ENCODE data around the gene C1GALT1. TPM values are rescaled to one million over a fixed set of nuclear protein-coding genes. Genes with fewer than 3 reads are reported as not detected.

Gene C1GALT1
- total RNA-seq, 1 experiment from 2014 or later, result 97.0 TPM

DNA sequence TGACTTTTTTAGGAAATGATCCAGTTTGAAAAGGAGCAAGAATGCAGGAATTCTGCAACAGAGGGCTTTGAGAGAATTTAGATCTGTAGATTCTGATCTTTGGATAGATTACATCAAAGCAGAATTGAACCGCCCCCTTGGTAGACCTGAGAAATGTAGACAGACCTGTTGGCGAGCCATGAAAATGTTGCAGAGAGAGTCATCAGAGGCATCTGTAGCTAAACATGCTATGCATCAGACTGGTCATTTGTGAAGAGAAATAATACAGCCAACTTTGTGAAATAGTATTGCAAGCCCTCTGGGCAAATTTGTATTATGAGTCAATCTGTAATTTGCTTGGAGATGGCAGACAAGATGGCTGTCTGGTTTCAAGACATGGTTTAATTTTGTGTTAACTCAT is 4.3 kb upstream of the C1GALT1 start:
- TF ChIP-seq, protein P1, sequence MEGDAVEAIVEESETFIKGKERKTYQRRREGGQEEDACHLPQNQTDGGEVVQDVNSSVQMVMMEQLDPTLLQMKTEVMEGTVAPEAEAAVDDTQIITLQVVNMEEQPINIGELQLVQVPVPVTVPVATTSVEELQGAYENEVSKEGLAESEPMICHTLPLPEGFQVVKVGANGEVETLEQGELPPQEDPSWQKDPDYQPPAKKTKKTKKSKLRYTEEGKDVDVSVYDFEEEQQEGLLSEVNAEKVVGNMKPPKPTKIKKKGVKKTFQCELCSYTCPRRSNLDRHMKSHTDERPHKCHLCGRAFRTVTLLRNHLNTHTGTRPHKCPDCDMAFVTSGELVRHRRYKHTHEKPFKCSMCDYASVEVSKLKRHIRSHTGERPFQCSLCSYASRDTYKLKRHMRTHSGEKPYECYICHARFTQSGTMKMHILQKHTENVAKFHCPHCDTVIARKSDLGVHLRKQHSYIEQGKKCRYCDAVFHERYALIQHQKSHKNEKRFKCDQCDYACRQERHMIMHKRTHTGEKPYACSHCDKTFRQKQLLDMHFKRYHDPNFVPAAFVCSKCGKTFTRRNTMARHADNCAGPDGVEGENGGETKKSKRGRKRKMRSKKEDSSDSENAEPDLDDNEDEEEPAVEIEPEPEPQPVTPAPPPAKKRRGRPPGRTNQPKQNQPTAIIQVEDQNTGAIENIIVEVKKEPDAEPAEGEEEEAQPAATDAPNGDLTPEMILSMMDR (IDR thresholded peaks at IDR 0.05; ENCODE audit: unreplicated experiment), result no peak
- no TSS peak for BruUV-seq (replicated peaks)
- Mint-ChIP-seq H3K4me3 (ENCODE audit: low read depth, unreplicated experiment) (no peak overlapping the region), H3K27ac (ENCODE audit: unreplicated experiment) (peak overlapping the region; percentile 93), H3K36me3 (ENCODE audit: insufficient read depth, unreplicated experiment) (peaks cover 29% of the 10 kb centered on the region), H3K4me1 (ENCODE audit: low read depth, unreplicated experiment) (peaks cover 51% of the 10 kb centered on the region), H3K27me3 (ENCODE audit: unreplicated experiment) (no peaks in the 10 kb centered on the region), H3K9me3 (ENCODE audit: low read depth, unreplicated experiment) (peaks cover 6% of the 10 kb centered on the region)
- CTCF ChIA-PET, result interaction anchor here (1.1 to 1.2 kb wide), 2 partner anchors 31 to 75 kb away, joined by 3 to 6 read pairs; no protein-coding TSS in a partner anchor
- intact Hi-C loops (cut with micrococcal nuclease; ENCODE audit: unreplicated experiment), result loop anchor here (5.0 kb wide), 1 partner anchor 216 kb away; no protein-coding TSS in a partner anchor
- no peak for DNase-seq

DNA sequence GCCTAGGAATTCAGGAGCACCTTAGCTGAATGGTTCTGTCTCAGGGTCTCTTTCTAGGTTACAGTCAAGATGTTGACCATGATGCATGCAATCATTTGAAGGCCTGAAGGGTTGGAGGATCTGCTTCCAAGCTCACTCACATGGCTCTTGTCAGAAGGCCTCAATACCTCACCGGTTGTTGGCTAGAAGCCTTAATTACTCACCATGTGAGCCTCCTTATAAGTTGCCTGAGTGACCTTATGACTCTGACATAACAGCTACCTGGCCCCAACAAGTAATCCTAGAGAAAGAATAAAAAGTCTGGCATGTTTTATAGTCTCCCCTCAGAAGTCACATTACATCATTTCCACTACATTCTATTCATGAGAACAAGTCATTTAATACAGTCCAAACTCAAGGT is 3.4 kb upstream of the C1GALT1 start:
- intact Hi-C loops (cut with micrococcal nuclease; ENCODE audit: unreplicated experiment), result loop anchor here (5.0 kb wide), 1 partner anchor 217 kb away; no protein-coding TSS in a partner anchor
- CTCF ChIA-PET, result interaction anchor here (0.6 to 1.2 kb wide), 3 partner anchors 30 to 255 kb away, joined by 3 to 8 read pairs (median 6); no protein-coding TSS in a partner anchor
- H3K9me3 Mint-ChIP-seq (ENCODE audit: low read depth, unreplicated experiment), result peaks cover 3% of the 10 kb centered on the region
- peak overlapping the region; percentile 67 for H3K27ac Mint-ChIP-seq (ENCODE audit: unreplicated experiment)
- no TSS peak for BruUV-seq (replicated peaks)
- TF ChIP-seq, protein P1 (IDR thresholded peaks at IDR 0.05; ENCODE audit: unreplicated experiment), result no peak
- DNase-seq, result no peak
- H3K27me3 Mint-ChIP-seq (ENCODE audit: unreplicated experiment), result no peaks in the 10 kb centered on the region
- peaks cover 38% of the 10 kb centered on the region for H3K36me3 Mint-ChIP-seq (ENCODE audit: insufficient read depth, unreplicated experiment)
- no peak overlapping the region for H3K4me3 Mint-ChIP-seq (ENCODE audit: low read depth, unreplicated experiment)
- peaks cover 51% of the 10 kb centered on the region for H3K4me1 Mint-ChIP-seq (ENCODE audit: low read depth, unreplicated experiment)

GRCh38 chr7:7180725-7181449 is 1.5 kb upstream of the C1GALT1 start:
- DNase-seq, result no peak
- H3K4me3 Mint-ChIP-seq (ENCODE audit: low read depth, unreplicated experiment), result peak overlapping the region; percentile 90
- H3K27me3 Mint-ChIP-seq (ENCODE audit: unreplicated experiment), result no peaks in the 10 kb centered on the region
- H3K9me3 Mint-ChIP-seq (ENCODE audit: low read depth, unreplicated experiment), result no peaks in the 10 kb centered on the region
- intact Hi-C loops (cut with micrococcal nuclease; ENCODE audit: unreplicated experiment), result loop anchor here (10.0 kb wide), 2 partner anchors 334 to 384 kb away; partner anchors contain the start of gene MIOS
- H3K4me1 Mint-ChIP-seq (ENCODE audit: low read depth, unreplicated experiment), result peaks cover 63% of the 10 kb centered on the region
- TF ChIP-seq, protein P1 (IDR thresholded peaks at IDR 0.05; ENCODE audit: unreplicated experiment), result no peak
- CTCF ChIA-PET, result interaction anchor here (0.8 to 2.2 kb wide), 7 partner anchors 16 to 235 kb away, joined by 3 to 15 read pairs (median 3); no protein-coding TSS in a partner anchor
- BruUV-seq (replicated peaks), result no TSS peak
- peaks cover 48% of the 10 kb centered on the region for H3K36me3 Mint-ChIP-seq (ENCODE audit: insufficient read depth, unreplicated experiment)
- peak overlapping the region; percentile 96 for H3K27ac Mint-ChIP-seq (ENCODE audit: unreplicated experiment)

- H3K4me3 Mint-ChIP-seq (ENCODE audit: low read depth, unreplicated experiment), result peak overlapping the region; percentile 90
- BruUV-seq (replicated peaks), result TSS peak; percentile 98
- peak overlapping the region; percentile 96 for H3K27ac Mint-ChIP-seq (ENCODE audit: unreplicated experiment)
- DNase-seq, result peak; percentile 65
- no peaks in the 10 kb centered on the region for H3K27me3 Mint-ChIP-seq (ENCODE audit: unreplicated experiment)
- intact Hi-C loops (cut with micrococcal nuclease; ENCODE audit: unreplicated experiment), result loop anchor here (2.0 to 10.0 kb wide), 4 partner anchors 235 to 383 kb away; partner anchors contain the start of gene MIOS
- TF ChIP-seq, protein P1 (IDR thresholded peaks at IDR 0.05; ENCODE audit: unreplicated experiment), result no peak
- peaks cover 55% of the 10 kb centered on the region for H3K4me1 Mint-ChIP-seq (ENCODE audit: low read depth, unreplicated experiment)
- H3K9me3 Mint-ChIP-seq (ENCODE audit: low read depth, unreplicated experiment), result no peaks in the 10 kb centered on the region
- peaks cover 43% of the 10 kb centered on the region for H3K36me3 Mint-ChIP-seq (ENCODE audit: insufficient read depth, unreplicated experiment)
- CTCF ChIA-PET, result interaction anchor here (0.8 to 2.2 kb wide), 14 partner anchors 17 to 234 kb away, joined by 3 to 15 read pairs (median 3); no protein-coding TSS in a partner anchor
Observed at GRCh38 chr7:7181519-7182155, 707 bp upstream of the C1GALT1 start.

Data from Calu3 (cell line).